Inferior parietal cortex (tissue), 1 donor: ENCODE results near the gene ISM1.

Experiments used
- DNase-seq: peaks from one replicate; pipeline ENCODE4 v3.0.0-alpha.2; 2016; ENCODE audit errors: extremely low spot score

The ISM1 gene

GRCh38 chr20:13220904-13221297, at the start of gene ISM1:
Gene ISM1 (plus strand): TSS chr20:13221274. CDS start chr20:13221777, 503 bp downstream.
- no peak for DNase-seq

- no peak for DNase-seq
Observed at GRCh38 chr20:13173201-13173600, 47.9 kb upstream of the ISM1 start.

- DNase-seq = no peak
Observed at GRCh38 chr20:13174402-13174801, 46.7 kb upstream of the ISM1 start.

GRCh38 chr20:13180986-13181889, 39.8 kb upstream of the ISM1 start:
- DNase-seq = no peak

- no peak for DNase-seq
Observed at GRCh38 chr20:13183005-13183404, 38.1 kb upstream of the ISM1 start.

- no peak for DNase-seq
Observed at GRCh38 chr20:13186043-13186774, 34.9 kb upstream of the ISM1 start.

- DNase-seq = no peak
Observed at GRCh38 chr20:13187899-13188298, 33.2 kb upstream of the ISM1 start.

- DNase-seq = no peak
Observed at GRCh38 chr20:13199279-13199678, 21.8 kb upstream of the ISM1 start.

GRCh38 chr20:13200767-13201500, 20.1 kb upstream of the ISM1 start:
- no peak for DNase-seq

- DNase-seq = no peak
Observed at GRCh38 chr20:13202565-13202964, 18.5 kb upstream of the ISM1 start.

GRCh38 chr20:13205425-13205824, 15.6 kb upstream of the ISM1 start:
- DNase-seq = no peak

- DNase-seq = no peak
Observed at GRCh38 chr20:13205848-13206434, 15.1 kb upstream of the ISM1 start.

- DNase-seq = no peak
Observed at GRCh38 chr20:13207016-13207415, 14.1 kb upstream of the ISM1 start.

GRCh38 chr20:13211956-13212618, 9.0 kb upstream of the ISM1 start:
- DNase-seq = no peak

GRCh38 chr20:13212750-13213149, 8.3 kb upstream of the ISM1 start:
- no peak for DNase-seq

- DNase-seq = no peak
Observed at GRCh38 chr20:13213335-13213734, 7.7 kb upstream of the ISM1 start.

- no peak for DNase-seq
Observed at GRCh38 chr20:13216533-13216932, 4.5 kb upstream of the ISM1 start.

GRCh38 chr20:13219327-13220193, 1.5 kb upstream of the ISM1 start:
- no peak for DNase-seq

GRCh38 chr20:13220194-13220903, 725 bp upstream of the ISM1 start:
- DNase-seq = no peak

- no peak for DNase-seq
Observed at GRCh38 chr20:13221313-13221672, 219 bp downstream of the ISM1 start.
